ENCODE measurements around the gene PADI1. TPM values are rescaled to one million over a fixed set of nuclear protein-coding genes. Genes with fewer than 3 reads are reported as not detected.

Gene PADI1
- total and polyA plus RNA-seq, 2 of the 8 experiments (the other 6 are each of a cell fraction or from before 2014, with no cell fraction given) = 0.20 to 0.30 TPM

- Histone ChIP-seq H3K18ac (ENCODE audit: extremely low read depth, low read length) (no peak overlapping the region), H3K4me3 (ENCODE audit: extremely low read depth in 1 of 4, insufficient read depth in 2 of 4, low read depth in 3 of 4, low read length in 4 of 4) (no peak overlapping the region), H3K4me1 (replicated peaks in 1 of 4; ENCODE audit: control insufficient read depth in 3 of 4, insufficient read depth in 4 of 4, low read length in 3 of 4) (peaks cover 0 to 3% (median under 1%) of the 10 kb centered on the region in 4 experiments; a peak in 2 of 7 replicates), H4K8ac (ENCODE audit: extremely low read depth, insufficient read depth, low read length) (no peak overlapping the region), H2BK15ac (ENCODE audit: low read length) (no peak overlapping the region), H4K20me1 (replicated peaks in 1 of 2; ENCODE audit: control insufficient read depth in 1 of 2, insufficient read depth in 2 of 2, low read length in 2 of 2) (no peaks in the 10 kb centered on the region), H2BK120ac (replicated peaks; ENCODE audit: low read depth, low read length) (no peak overlapping the region), H3K14ac (ENCODE audit: insufficient read length) (no peak overlapping the region), H4K91ac (replicated peaks; ENCODE audit: insufficient read length, low read length) (no peak overlapping the region), H2AK5ac (ENCODE audit: low read depth, low read length) (no peak overlapping the region), H3K36me3 (ENCODE audit: control insufficient read depth in 2 of 4, insufficient read depth in 4 of 4, low read length in 3 of 4) (no peaks in the 10 kb centered on the region), H2BK12ac (ENCODE audit: low read depth, low read length) (no peak overlapping the region), H2BK5ac (ENCODE audit: low read depth, low read length) (no peak overlapping the region), H3K27ac (ENCODE audit: low read depth, low read length) (no peak overlapping the region), H3K4ac (replicated peaks; ENCODE audit: insufficient read length, low read depth, low read length) (no peak overlapping the region), H3K9ac (replicated peaks in 1 of 4; ENCODE audit: extremely low read depth in 1 of 4, low read depth in 3 of 4, low read length in 3 of 4) (no peak overlapping the region), H3K56ac (replicated peaks; ENCODE audit: insufficient read length, low read depth, low read length) (peak overlapping the region; percentile 23), H3K79me2 (ENCODE audit: control insufficient read depth in 1 of 2, insufficient read depth in 2 of 2, low read length in 2 of 2) (no peaks in the 10 kb centered on the region), H2AFZ (ENCODE audit: low read length) (no peak overlapping the region), H2BK20ac (ENCODE audit: low read length) (no peak overlapping the region), H3K23me2 (ENCODE audit: low read depth, low read length) (no peaks in the 10 kb centered on the region), H3K9me3 (ENCODE audit: insufficient read depth in 2 of 2, low read depth in 1 of 2, low read length in 1 of 2) (no peaks in the 10 kb centered on the region), H4K5ac (ENCODE audit: insufficient read length, low read depth, low read length) (no peak overlapping the region), H3K4me2 (ENCODE audit: insufficient read depth in 1 of 2, low read depth in 2 of 2, low read length in 2 of 2) (no peak overlapping the region), H3K27me3 (replicated peaks in 1 of 4; ENCODE audit: control insufficient read depth in 3 of 4, extremely low read depth in 1 of 4, insufficient read depth in 3 of 4, low read length in 3 of 4) (no peaks in the 10 kb centered on the region), H3K79me1 (ENCODE audit: low read depth, low read length) (no peaks in the 10 kb centered on the region), H3K23ac (ENCODE audit: insufficient read length) (no peak overlapping the region)
- FAIRE-seq = no peak
- DNase-seq (ENCODE audit: low read depth in 1 of 2, low spot score in 2 of 2) = peak in 1 of 2 experiments; percentile 46
- CTCF ChIA-PET (ENCODE audit: partially characterized antibody) = interaction anchor here (1.4 kb wide), 1 partner anchor 70 kb away, joined by 3 read pairs; no protein-coding TSS in a partner anchor
- POLR2A ChIA-PET (ENCODE audit: partially characterized antibody) = no interaction called here
- WGBS, 2 experiments (ENCODE audit: extremely low coverage in 1 of 2, insufficient coverage in 1 of 2, insufficient read length in 1 of 2, insufficient replicate concordance in 2 of 2, low coverage in 1 of 2, low lambda C conversion rate in 2 of 2, missing lambda C conversion rate in 1 of 2) = 84% methylated on average over 6 of the region's 6 CpGs; no CpG with 5 or more reads in 1 of the 2 experiments
- TF ChIP-seq KDM4A (IDR thresholded peaks at IDR 0.05; ENCODE audit: low read depth, low read length, severe bottlenecking) = no peak
Observed at GRCh38 chr1:17181781-17182464, 23.0 kb upstream of the PADI1 start.
